Measurements from ENCODE around the gene HLA-DMB.
A peak's percentile ranks its signal among the peaks of the same experiment; 100 is the strongest.

The HLA-DMB gene

GRCh38 chr6:32940656-32941213, at the start of gene HLA-DMB:
Gene HLA-DMB, minus strand, starts transcription at chr6:32941028. Its CDS starts 221 bp downstream, at chr6:32940807.
- peaks cover 92% of the 10 kb centered on the region for H3K36me3 Mint-ChIP-seq (ENCODE audit: low read depth)

DNA sequence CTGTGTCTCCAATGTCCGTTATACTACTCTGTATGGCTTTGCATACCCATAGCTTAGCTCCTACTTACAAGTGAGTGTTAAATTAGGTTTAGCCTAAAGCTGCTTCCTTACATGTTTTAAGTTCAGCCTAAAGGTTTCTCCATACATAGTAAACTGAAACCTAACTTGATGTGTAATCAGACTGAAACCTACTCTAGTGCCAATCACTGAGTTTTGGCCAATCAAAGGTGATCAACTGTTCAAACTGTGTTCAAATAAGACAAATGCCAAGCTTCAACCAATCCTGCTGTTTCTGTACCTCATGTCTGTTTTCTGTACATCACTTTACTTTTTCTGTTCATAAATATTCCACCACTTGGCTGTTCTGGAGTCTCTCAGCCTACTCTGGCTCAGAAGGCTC, 48.5 kb upstream of the HLA-DMB start:
- H3K27me3 Mint-ChIP-seq: peaks cover 2% of the 10 kb centered on the region
- no peaks in the 10 kb centered on the region for H3K9me3 Mint-ChIP-seq
- H3K36me3 Mint-ChIP-seq (ENCODE audit: low read depth): no peaks in the 10 kb centered on the region
- no peak overlapping the region for H3K27ac Mint-ChIP-seq
- peaks cover 17% of the 10 kb centered on the region for H3K4me1 Mint-ChIP-seq (ENCODE audit: low read depth)
- H3K4me3 Mint-ChIP-seq: no peak overlapping the region
- intact Hi-C loops (cut with micrococcal nuclease): no loop called here

More at GRCh38 chr6:32940656-32941213, at the start of gene HLA-DMB:
- intact Hi-C loops (cut with micrococcal nuclease): no loop called here
- Mint-ChIP-seq H3K9me3 (no peaks in the 10 kb centered on the region), H3K27ac (peak within 1 kb of the TSS; percentile 98), H3K27me3 (no peaks in the 10 kb centered on the region), H3K4me1 (ENCODE audit: low read depth) (peaks cover 78% of the 10 kb centered on the region), H3K4me3 (peak within 1 kb of the TSS; percentile 88)

- intact Hi-C loops (cut with micrococcal nuclease): loop anchor here (1.0 kb wide), 2 partner anchors 52 to 100 kb away; no protein-coding TSS in a partner anchor
- peak overlapping the region; percentile 43 for H3K27ac Mint-ChIP-seq
- peaks cover 43% of the 10 kb centered on the region for H3K4me1 Mint-ChIP-seq (ENCODE audit: low read depth)
These were observed 44.0 kb upstream of the HLA-DMB start for GRCh38 chr6:32984622-32985389.

DNA sequence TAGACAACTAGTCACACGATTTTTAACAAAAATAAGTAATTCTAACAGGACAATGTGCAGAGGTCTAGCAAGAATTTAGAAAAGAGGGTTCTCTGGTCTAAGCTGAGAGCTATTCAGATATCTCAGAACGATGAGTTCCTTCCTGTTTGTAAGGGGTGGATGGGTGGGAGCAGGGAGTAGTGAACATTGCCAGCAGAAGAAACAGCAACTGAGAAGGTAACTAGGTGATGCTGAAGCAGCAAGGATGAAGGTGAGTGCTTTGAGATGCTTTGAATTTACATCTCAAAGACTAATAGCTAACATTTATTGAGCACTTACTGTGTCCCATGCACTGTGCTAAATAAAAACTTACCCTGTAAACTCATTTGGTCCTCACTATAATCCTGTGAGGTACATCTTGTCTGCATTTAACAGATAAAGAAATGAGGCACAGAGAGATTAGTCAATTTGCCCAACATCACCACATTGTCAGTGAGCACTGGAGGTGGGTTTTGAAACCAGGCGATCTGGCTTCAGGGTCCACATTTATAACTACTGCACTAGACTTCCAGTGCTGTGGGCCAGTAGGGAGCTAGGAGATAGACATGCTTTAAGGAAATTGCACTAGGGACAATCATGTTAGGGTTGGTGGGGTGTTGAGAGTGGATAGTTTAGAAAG, 43.3 kb upstream of the HLA-DMB start:
- intact Hi-C loops (cut with micrococcal nuclease): loop anchor here (1.0 kb wide), 2 partner anchors 51 to 99 kb away; no protein-coding TSS in a partner anchor
- peak overlapping the region; percentile 43 for H3K27ac Mint-ChIP-seq

More at GRCh38 chr6:32984622-32985389, 44.0 kb upstream of the HLA-DMB start:
- Mint-ChIP-seq H3K9me3 (no peaks in the 10 kb centered on the region), H3K36me3 (ENCODE audit: low read depth) (peaks cover 28% of the 10 kb centered on the region), H3K4me3 (no peak overlapping the region), H3K27me3 (no peaks in the 10 kb centered on the region)

DNA sequence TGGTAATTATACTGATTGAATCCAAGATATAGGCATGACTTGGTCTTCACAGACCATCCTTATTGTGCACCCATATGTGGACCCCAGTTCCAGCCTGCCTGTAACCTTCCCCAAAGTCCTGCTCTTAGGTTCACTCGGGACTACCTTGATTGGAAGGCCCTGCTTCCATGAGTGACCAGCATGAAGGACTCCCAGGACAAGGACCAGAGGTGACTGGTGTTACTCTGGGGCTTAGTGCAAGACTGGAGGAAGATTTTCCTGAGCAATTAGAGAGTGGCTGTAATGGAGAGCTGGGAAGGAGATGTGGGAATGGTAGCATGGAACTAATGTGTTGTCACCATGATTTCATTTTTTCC, 42.6 kb upstream of the HLA-DMB start:
- H3K27me3 Mint-ChIP-seq: no peaks in the 10 kb centered on the region
- H3K36me3 Mint-ChIP-seq (ENCODE audit: low read depth): peaks cover 41% of the 10 kb centered on the region
- peaks cover 55% of the 10 kb centered on the region for H3K4me1 Mint-ChIP-seq (ENCODE audit: low read depth)
- intact Hi-C loops (cut with micrococcal nuclease): no loop called here
- peak overlapping the region; percentile 43 for H3K27ac Mint-ChIP-seq
- H3K4me3 Mint-ChIP-seq: no peak overlapping the region
- no peaks in the 10 kb centered on the region for H3K9me3 Mint-ChIP-seq

More for the DNA sequence above, 43.3 kb upstream of the HLA-DMB start:
- peaks cover 49% of the 10 kb centered on the region for H3K4me1 Mint-ChIP-seq (ENCODE audit: low read depth)
- no peaks in the 10 kb centered on the region for H3K27me3 Mint-ChIP-seq
- H3K36me3 Mint-ChIP-seq (ENCODE audit: low read depth): peaks cover 35% of the 10 kb centered on the region
- no peaks in the 10 kb centered on the region for H3K9me3 Mint-ChIP-seq
- H3K4me3 Mint-ChIP-seq: no peak overlapping the region

DNA sequence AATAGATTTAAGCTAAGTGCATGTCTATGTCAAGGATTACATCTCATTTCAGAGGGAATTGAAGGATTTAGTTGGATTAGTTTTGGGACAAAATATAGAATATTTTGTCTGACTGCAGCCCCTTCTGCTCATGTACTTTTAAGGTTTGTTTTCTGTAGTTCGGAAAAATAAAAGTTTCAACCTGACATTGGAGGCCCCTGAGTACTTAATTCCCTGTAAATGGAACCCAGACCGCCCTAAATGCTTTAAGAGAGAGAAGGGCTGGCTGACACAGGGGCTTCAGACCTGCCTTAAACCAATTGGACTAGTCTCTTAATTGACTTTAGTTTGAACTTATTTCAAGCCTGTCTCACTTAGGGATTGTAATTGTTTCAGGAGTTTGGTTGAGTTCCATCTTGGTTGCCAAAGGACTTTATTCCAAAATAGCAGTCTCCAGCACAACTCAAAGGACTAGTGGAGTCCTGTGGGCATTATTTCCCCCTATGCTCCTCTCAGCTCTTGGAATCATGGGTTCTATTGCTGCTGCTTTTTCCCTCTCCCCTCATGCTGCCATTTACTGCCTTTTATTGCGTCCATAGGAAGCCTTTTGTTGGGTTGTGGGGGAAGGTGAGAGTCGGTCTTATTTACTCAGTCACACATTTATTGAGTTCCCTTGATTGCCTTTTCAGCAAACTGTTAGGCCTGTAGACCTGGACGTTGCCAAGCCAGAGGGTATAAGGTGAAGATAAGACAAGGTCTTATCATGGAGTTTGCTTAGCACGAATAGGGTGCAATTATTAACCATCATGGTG, 42.1 kb upstream of the HLA-DMB start:
- Mint-ChIP-seq H3K27me3 (no peaks in the 10 kb centered on the region), H3K9me3 (no peaks in the 10 kb centered on the region), H3K4me1 (ENCODE audit: low read depth) (peaks cover 56% of the 10 kb centered on the region), H3K36me3 (ENCODE audit: low read depth) (peaks cover 47% of the 10 kb centered on the region), H3K27ac (peak overlapping the region; percentile 65), H3K4me3 (no peak overlapping the region)
- intact Hi-C loops (cut with micrococcal nuclease): no loop called here

- H3K36me3 Mint-ChIP-seq (ENCODE audit: low read depth): peaks cover 54% of the 10 kb centered on the region
- no peaks in the 10 kb centered on the region for H3K9me3 Mint-ChIP-seq
- peak overlapping the region; percentile 65 for H3K27ac Mint-ChIP-seq
- peaks cover 61% of the 10 kb centered on the region for H3K4me1 Mint-ChIP-seq (ENCODE audit: low read depth)
- no peaks in the 10 kb centered on the region for H3K27me3 Mint-ChIP-seq
- H3K4me3 Mint-ChIP-seq: no peak overlapping the region
- intact Hi-C loops (cut with micrococcal nuclease): no loop called here
These were observed 41.4 kb upstream of the HLA-DMB start for GRCh38 chr6:32982084-32982701.

DNA sequence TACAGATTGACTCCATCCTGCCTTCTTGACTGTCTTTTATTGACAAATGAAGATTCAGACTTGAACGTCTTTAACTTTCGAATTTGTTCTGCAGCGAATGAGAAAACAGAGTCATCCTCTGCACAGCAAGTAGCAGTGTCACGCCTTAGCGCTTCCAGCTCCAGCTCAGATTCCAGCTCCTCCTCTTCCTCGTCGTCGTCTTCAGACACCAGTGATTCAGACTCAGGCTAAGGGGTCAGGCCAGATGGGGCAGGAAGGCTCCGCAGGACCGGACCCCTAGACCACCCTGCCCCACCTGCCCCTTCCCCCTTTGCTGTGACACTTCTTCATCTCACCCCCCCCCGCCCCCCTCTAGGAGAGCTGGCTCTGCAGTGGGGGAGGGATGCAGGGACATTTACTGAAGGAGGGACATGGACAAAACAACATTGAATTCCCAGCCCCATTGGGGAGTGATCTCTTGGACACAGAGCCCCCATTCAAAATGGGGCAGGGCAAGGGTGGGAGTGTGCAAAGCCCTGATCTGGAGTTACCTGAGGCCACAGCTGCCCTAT, 39.7 kb upstream of the HLA-DMB start:
- H3K4me3 Mint-ChIP-seq: no peak overlapping the region
- peaks cover 70% of the 10 kb centered on the region for H3K36me3 Mint-ChIP-seq (ENCODE audit: low read depth)
- H3K27ac Mint-ChIP-seq: no peak overlapping the region
- H3K9me3 Mint-ChIP-seq: no peaks in the 10 kb centered on the region
- H3K27me3 Mint-ChIP-seq: no peaks in the 10 kb centered on the region
- intact Hi-C loops (cut with micrococcal nuclease): no loop called here
- peaks cover 78% of the 10 kb centered on the region for H3K4me1 Mint-ChIP-seq (ENCODE audit: low read depth)

DNA sequence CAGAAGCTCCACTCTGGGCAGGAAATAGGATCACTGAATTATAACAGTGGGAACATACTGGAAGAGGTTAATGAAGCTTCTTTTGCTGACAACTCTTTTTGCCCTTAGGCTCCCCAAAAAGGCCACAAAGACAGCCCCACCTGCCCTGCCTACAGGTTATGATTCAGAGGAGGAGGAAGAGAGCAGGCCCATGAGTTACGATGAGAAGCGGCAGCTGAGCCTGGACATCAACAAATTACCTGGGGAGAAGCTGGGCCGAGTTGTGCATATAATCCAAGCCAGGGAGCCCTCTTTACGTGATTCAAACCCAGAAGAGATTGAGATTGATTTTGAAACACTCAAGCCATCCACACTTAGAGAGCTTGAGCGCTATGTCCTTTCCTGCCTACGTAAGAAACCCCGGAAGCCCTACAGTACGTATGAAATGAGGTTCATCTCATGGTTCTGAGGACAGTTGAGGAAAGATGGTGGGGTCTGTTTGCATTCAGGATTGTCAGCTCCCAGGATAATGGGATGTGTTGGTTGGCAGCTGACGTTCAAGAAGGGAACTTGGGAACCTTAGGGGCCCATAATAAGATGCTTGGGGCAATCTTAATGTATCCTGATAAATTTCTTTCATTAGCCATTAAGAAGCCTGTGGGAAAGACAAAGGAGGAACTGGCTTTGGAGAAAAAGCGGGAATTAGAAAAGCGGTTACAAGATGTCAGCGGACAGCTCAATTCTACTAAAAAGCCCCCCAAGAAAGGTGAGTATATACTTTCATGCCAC, 39.1 kb upstream of the HLA-DMB start:
- Mint-ChIP-seq H3K4me1 (ENCODE audit: low read depth) (peaks cover 84% of the 10 kb centered on the region), H3K27ac (no peak overlapping the region), H3K4me3 (no peak overlapping the region), H3K9me3 (no peaks in the 10 kb centered on the region), H3K36me3 (ENCODE audit: low read depth) (peaks cover 77% of the 10 kb centered on the region), H3K27me3 (no peaks in the 10 kb centered on the region)
- intact Hi-C loops (cut with micrococcal nuclease): no loop called here

GRCh38 chr6:32977953-32978324, 37.1 kb upstream of the HLA-DMB start:
- Mint-ChIP-seq H3K9me3 (no peaks in the 10 kb centered on the region), H3K27ac (peak overlapping the region; percentile 27), H3K4me3 (no peak overlapping the region), H3K4me1 (ENCODE audit: low read depth) (peaks cover 75% of the 10 kb centered on the region), H3K27me3 (no peaks in the 10 kb centered on the region), H3K36me3 (ENCODE audit: low read depth) (peaks cover 96% of the 10 kb centered on the region)
- intact Hi-C loops (cut with micrococcal nuclease): no loop called here

GRCh38 chr6:32977272-32977952, 36.6 kb upstream of the HLA-DMB start:
- no peaks in the 10 kb centered on the region for H3K9me3 Mint-ChIP-seq
- H3K27ac Mint-ChIP-seq: peak overlapping the region; percentile 27
- no peaks in the 10 kb centered on the region for H3K27me3 Mint-ChIP-seq
- intact Hi-C loops (cut with micrococcal nuclease): no loop called here
- H3K36me3 Mint-ChIP-seq (ENCODE audit: low read depth): peaks cover 100% of the 10 kb centered on the region
- H3K4me1 Mint-ChIP-seq (ENCODE audit: low read depth): peaks cover 74% of the 10 kb centered on the region
- peak overlapping the region; percentile 43 for H3K4me3 Mint-ChIP-seq

DNA sequence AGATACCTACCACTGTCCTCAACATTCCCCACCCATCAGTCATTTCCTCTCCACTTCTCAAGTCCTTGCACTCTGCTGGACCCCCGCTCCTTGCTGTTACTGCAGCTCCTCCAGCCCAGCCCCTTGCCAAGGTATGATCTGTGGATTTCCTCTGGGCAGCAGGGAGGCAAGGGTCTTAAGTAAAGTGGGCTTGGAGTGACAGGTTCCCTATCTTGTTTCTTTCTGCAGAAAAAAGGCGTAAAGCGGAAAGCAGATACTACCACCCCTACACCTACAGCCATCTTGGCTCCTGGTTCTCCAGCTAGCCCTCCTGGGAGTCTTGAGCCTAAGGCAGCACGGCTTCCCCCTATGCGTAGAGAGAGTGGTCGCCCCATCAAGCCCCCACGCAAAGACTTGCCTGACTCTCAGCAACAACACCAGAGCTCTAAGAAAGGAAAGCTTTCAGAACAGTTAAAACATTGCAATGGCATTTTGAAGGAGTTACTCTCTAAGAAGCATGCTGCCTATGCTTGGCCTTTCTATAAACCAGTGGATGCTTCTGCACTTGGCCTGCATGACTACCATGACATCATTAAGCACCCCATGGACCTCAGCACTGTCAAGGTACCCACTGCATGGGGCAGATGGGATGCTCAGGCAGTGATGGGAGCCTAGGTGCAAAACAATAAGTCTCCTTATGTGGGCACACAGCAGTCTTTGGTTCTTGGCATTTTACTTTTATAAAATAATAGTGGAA, 35.7 kb upstream of the HLA-DMB start:
- Mint-ChIP-seq H3K27me3 (no peaks in the 10 kb centered on the region), H3K4me3 (peak overlapping the region; percentile 97), H3K36me3 (ENCODE audit: low read depth) (peaks cover 100% of the 10 kb centered on the region), H3K4me1 (ENCODE audit: low read depth) (peaks cover 65% of the 10 kb centered on the region), H3K9me3 (no peaks in the 10 kb centered on the region), H3K27ac (peak overlapping the region; percentile 42)
- intact Hi-C loops (cut with micrococcal nuclease): no loop called here

Data from dendritic cell treated with granulocyte-macrophage colony-stimulating factor and Interleukin-4, amounts not matched to agents 40 ng/mL and 50 ng/mL, for 4 days (primary cell).